Natural killer cell treated with Interleukin-12 subunit alpha and Interleukin-12 subunit beta and Interleukin-15 and Interleukin-18, amount 100 ng/mL, for 72 hours (primary cell): ENCODE results near the gene EEPD1. TPM values are rescaled to one million over a fixed set of nuclear protein-coding genes. Genes with fewer than 3 reads are reported as not detected.
A peak's percentile ranks its signal among the peaks of the same experiment; 100 is the strongest.
"Not testable (repeated sequence)": the region's sequence is repeated elsewhere in the genome, so short reads cannot be mapped to it uniquely, and the experiment has no call there.

Experiments used
- ATAC-seq, 2 donors: fragments of 150-1000 bp; cut with Tn5 transposase in 1 of 2; sonication (Bioruptor Pico), chemical (Tn5 transposase) in 1 of 2; 2 replicates each; pipeline ENCODE4 v1.10.0; 2021
- DNase-seq: peaks from one replicate; pipeline ENCODE4 v3.0.0; 2022; ENCODE audit warnings: low spot score
- H3K27ac Mint-ChIP-seq, 2 donors: 1 replicate in 1 of 2; 2 replicates in 1 of 2; pipeline ENCODE4 v1.8.0; 2022; ENCODE audit warnings: mixed read lengths in 2 of 2, mild to moderate bottlenecking in 1 of 2, moderate library complexity in 1 of 2
- H3K27me3 Mint-ChIP-seq, 2 donors: 1 replicate in 1 of 2; 2 replicates in 1 of 2; pipeline ENCODE4 v1.8.0; 2022; ENCODE audit warnings: mixed read lengths in 2 of 2
- H3K36me3 Mint-ChIP-seq: one replicate; pipeline ENCODE4 v1.8.0; 2022; ENCODE audit warnings: mixed read lengths
- H3K4me1 Mint-ChIP-seq, 2 donors: 1 replicate in 1 of 2; 2 replicates in 1 of 2; pipeline ENCODE4 v1.8.0; 2022; ENCODE audit warnings: low read depth in 2 of 2, mixed read lengths in 2 of 2, mild to moderate bottlenecking in 1 of 2
- H3K4me3 Mint-ChIP-seq: one replicate; pipeline ENCODE4 v1.8.0; 2022; ENCODE audit warnings: mixed read lengths
- H3K9me3 Mint-ChIP-seq: 2 replicates; pipeline ENCODE4 v1.8.0; 2022; ENCODE audit warnings: mixed read lengths
- total RNA-seq, 2 donors: library from RNA; stranded (reverse); gene quantifications; one replicate each; pipeline ENCODE4 v1.2.3, GENCODE V29; 2022

The EEPD1 gene
- total RNA-seq, 2 donors from 2014 or later = 0.26 to 1.5 TPM

GRCh38 chr7:36118344-36118743 lies 34.7 kb upstream of the EEPD1 start:
- Mint-ChIP-seq H3K9me3 (peaks cover 4% of the 10 kb centered on the region), H3K27me3 (peaks cover 36 to 42% of the 10 kb centered on the region in 2 donors), H3K27ac (no peak overlapping the region), H3K36me3 (peaks cover 20% of the 10 kb centered on the region), H3K4me3 (no peak overlapping the region), H3K4me1 (peaks cover 2 to 22% of the 10 kb centered on the region in 2 donors)
- ATAC-seq = no peak
- no peak for DNase-seq

GRCh38 chr7:36119005-36119706 lies 33.9 kb upstream of the EEPD1 start:
- H3K27ac Mint-ChIP-seq = no peak overlapping the region
- H3K9me3 Mint-ChIP-seq = peaks cover 4% of the 10 kb centered on the region
- H3K36me3 Mint-ChIP-seq = peaks cover 20% of the 10 kb centered on the region
- H3K4me1 Mint-ChIP-seq = peaks cover 2 to 22% of the 10 kb centered on the region in 2 donors
- H3K4me3 Mint-ChIP-seq = no peak overlapping the region
- ATAC-seq = no peak
- peaks cover 34 to 49% of the 10 kb centered on the region in 2 donors for H3K27me3 Mint-ChIP-seq
- DNase-seq = no peak

GRCh38 chr7:36119983-36120646 lies 32.9 kb upstream of the EEPD1 start:
- not testable (repeated sequence) for DNase-seq, H3K27ac Mint-ChIP-seq, H3K9me3 Mint-ChIP-seq, H3K4me3 Mint-ChIP-seq, ATAC-seq
- H3K4me1 Mint-ChIP-seq = peaks cover 2 to 22% of the 10 kb centered on the region in 2 donors
- peaks cover 31 to 50% of the 10 kb centered on the region in 2 donors for H3K27me3 Mint-ChIP-seq
- H3K36me3 Mint-ChIP-seq = peaks cover 20% of the 10 kb centered on the region

GRCh38 chr7:36125630-36126029 lies 27.4 kb upstream of the EEPD1 start:
- ATAC-seq = not testable (repeated sequence)
- peaks cover 19 to 40% of the 10 kb centered on the region in 2 donors for H3K27me3 Mint-ChIP-seq

GRCh38 chr7:36127075-36127740 lies 25.8 kb upstream of the EEPD1 start:
- Mint-ChIP-seq H3K4me3 (no peak overlapping the region), H3K27ac (no peak overlapping the region), H3K4me1 (no peaks in the 10 kb centered on the region), H3K27me3 (peaks cover 14 to 36% of the 10 kb centered on the region in 2 donors), H3K9me3 (no peaks in the 10 kb centered on the region), H3K36me3 (peaks cover 9% of the 10 kb centered on the region)
- DNase-seq (no peak), ATAC-seq (peak in 1 of 2 donors; percentile 36)

More at GRCh38 chr7:36125630-36126029, 27.4 kb upstream of the EEPD1 start:
- H3K36me3 Mint-ChIP-seq = peaks cover 20% of the 10 kb centered on the region
- H3K27ac Mint-ChIP-seq, DNase-seq, H3K9me3 Mint-ChIP-seq, H3K4me1 Mint-ChIP-seq, H3K4me3 Mint-ChIP-seq: not testable (repeated sequence)

- H3K4me3 Mint-ChIP-seq = no peak overlapping the region
- H3K27ac Mint-ChIP-seq = no peak overlapping the region
- H3K4me1 Mint-ChIP-seq = no peaks in the 10 kb centered on the region
- no peaks in the 10 kb centered on the region for H3K9me3 Mint-ChIP-seq
- peaks cover 9 to 29% of the 10 kb centered on the region in 2 donors for H3K27me3 Mint-ChIP-seq
- H3K36me3 Mint-ChIP-seq = no peaks in the 10 kb centered on the region
- no peak for DNase-seq
- no peak for ATAC-seq
Measured at GRCh38 chr7:36128448-36129047, 24.5 kb upstream of the EEPD1 start.

GRCh38 chr7:36129048-36129534 lies 24.0 kb upstream of the EEPD1 start:
- no peak for ATAC-seq
- Mint-ChIP-seq H3K27ac (no peak overlapping the region), H3K4me1 (no peaks in the 10 kb centered on the region), H3K9me3 (no peaks in the 10 kb centered on the region), H3K4me3 (no peak overlapping the region), H3K27me3 (peaks cover 9 to 26% of the 10 kb centered on the region in 2 donors), H3K36me3 (no peaks in the 10 kb centered on the region)
- no peak for DNase-seq

- H3K36me3 Mint-ChIP-seq = no peaks in the 10 kb centered on the region
- no peak for DNase-seq
- no peak overlapping the region for H3K4me3 Mint-ChIP-seq
- no peaks in the 10 kb centered on the region for H3K4me1 Mint-ChIP-seq
- no peak overlapping the region for H3K27ac Mint-ChIP-seq
- ATAC-seq = no peak
- H3K27me3 Mint-ChIP-seq = peaks cover 6 to 24% of the 10 kb centered on the region in 2 donors
- no peaks in the 10 kb centered on the region for H3K9me3 Mint-ChIP-seq
Measured at GRCh38 chr7:36130236-36130945, 22.7 kb upstream of the EEPD1 start.

- Mint-ChIP-seq H3K4me1 (no peaks in the 10 kb centered on the region), H3K27me3 (peaks cover 8 to 24% of the 10 kb centered on the region in 2 donors), H3K27ac (no peak overlapping the region), H3K4me3 (no peak overlapping the region), H3K9me3 (no peaks in the 10 kb centered on the region), H3K36me3 (no peaks in the 10 kb centered on the region)
- no peak for DNase-seq
- no peak for ATAC-seq
Measured at GRCh38 chr7:36131026-36131425, 22.0 kb upstream of the EEPD1 start.

GRCh38 chr7:36131499-36131898 lies 21.6 kb upstream of the EEPD1 start:
- no peak for ATAC-seq
- H3K27ac Mint-ChIP-seq = no peak overlapping the region
- no peaks in the 10 kb centered on the region for H3K9me3 Mint-ChIP-seq
- H3K27me3 Mint-ChIP-seq = peaks cover 8 to 24% of the 10 kb centered on the region in 2 donors
- no peak overlapping the region for H3K4me3 Mint-ChIP-seq
- H3K4me1 Mint-ChIP-seq = no peaks in the 10 kb centered on the region
- H3K36me3 Mint-ChIP-seq = no peaks in the 10 kb centered on the region
- DNase-seq = no peak

- Mint-ChIP-seq H3K4me3 (no peak overlapping the region), H3K4me1 (no peaks in the 10 kb centered on the region), H3K27me3 (peaks cover 8 to 26% of the 10 kb centered on the region in 2 donors), H3K9me3 (no peaks in the 10 kb centered on the region), H3K36me3 (no peaks in the 10 kb centered on the region), H3K27ac (no peak overlapping the region)
- no peak for ATAC-seq
- no peak for DNase-seq
Measured at GRCh38 chr7:36132012-36132411, 21.0 kb upstream of the EEPD1 start.

GRCh38 chr7:36135700-36136099 lies 17.4 kb upstream of the EEPD1 start:
- Mint-ChIP-seq H3K36me3 (no peaks in the 10 kb centered on the region), H3K9me3 (no peaks in the 10 kb centered on the region), H3K4me3 (no peak overlapping the region), H3K27ac (no peak overlapping the region), H3K4me1 (no peaks in the 10 kb centered on the region), H3K27me3 (peaks cover 10 to 44% of the 10 kb centered on the region in 2 donors)
- peak in 1 of 2 donors; percentile 32 for ATAC-seq
- no peak for DNase-seq

- H3K27me3 Mint-ChIP-seq = peaks cover 7 to 37% of the 10 kb centered on the region in 2 donors
- H3K36me3 Mint-ChIP-seq = no peaks in the 10 kb centered on the region
- H3K9me3 Mint-ChIP-seq = no peaks in the 10 kb centered on the region
- H3K4me3 Mint-ChIP-seq = no peak overlapping the region
- DNase-seq (no peak), ATAC-seq (no peak)
- no peak overlapping the region for H3K27ac Mint-ChIP-seq
- H3K4me1 Mint-ChIP-seq = no peaks in the 10 kb centered on the region
Measured at GRCh38 chr7:36137258-36137657, 15.8 kb upstream of the EEPD1 start.
